BJ (cell line): ENCODE data around the gene GET3. TPM values are rescaled to one million over a fixed set of nuclear protein-coding genes. Genes with fewer than 3 reads are reported as not detected.

Experiments
- CTCF ChIA-PET: fragments of 350-600 bp; formaldehyde crosslinking; extraction: SDS; loops from one replicate; lab custom pipeline; 2021; ENCODE audit warnings: antibody characterized with exemption, inconsistent platforms; lab: Yijun Ruan, JAX
- POLR2A ChIA-PET: fragments of 300-600 bp; sonication (Branson Sonifier 250); formaldehyde crosslinking; extraction: SDS; loops from one replicate; lab custom pipeline; 2021; ENCODE audit warnings: antibody characterized with exemption; lab: Charles Lee
- DNase-seq: peaks from one replicate; pipeline ENCODE4 v3.0.0-alpha.2; 2011; ENCODE audit warnings: low read depth
- H3K27me3 ChIP-seq: 2 replicates; pipeline ENCODE4 v1.6.0; 2011; ENCODE audit warnings: low read length; ENCODE audit not compliant: control insufficient read depth, insufficient read depth
- H3K36me3 ChIP-seq: 2 replicates; pipeline ENCODE4 v1.5.1; 2011; ENCODE audit warnings: low read length; ENCODE audit not compliant: control insufficient read depth, insufficient read depth
- H3K4me3 ChIP-seq: 2 replicates; pipeline ENCODE4 v1.5.1; 2011; ENCODE audit warnings: low read depth, mild to moderate bottlenecking, control low read depth, low read length
- CTCF ChIP-seq: IDR thresholded peaks from 2 replicates; pipeline ENCODE4 v1.5.1; 2011; ENCODE audit warnings: low read depth, mild to moderate bottlenecking, control low read depth, inconsistent platforms, low read length, moderate library complexity; ENCODE audit not compliant: insufficient read depth
- polyA plus RNA-seq: library from polyadenylated mRNA; depleted of rRNA; stranded (reverse); fragments of >200 nt; gene quantifications from 2 replicates; pipeline ENCODE4 v1.2.3, GENCODE V29; 2011

Gene GET3
- polyA plus RNA-seq, 1 experiment: 250 TPM

- POLR2A ChIA-PET: interaction anchor here (0.6 to 3.6 kb wide), 6 partner anchors 10 to 354 kb away, joined by 3 to 16 read pairs (median 6); no protein-coding TSS in a partner anchor
These were observed 55.0 kb downstream of the GET3 start for GRCh38 chr19:12792051-12792852.

GRCh38 chr19:12792853-12793289 lies 55.6 kb downstream of the GET3 start:
- ChIA-PET POLR2A (interaction anchor here (0.7 to 3.6 kb wide), 4 partner anchors 10 to 55 kb away, joined by 3 to 16 read pairs (median 10); no protein-coding TSS in a partner anchor), CTCF (interaction anchor here (0.6 to 17.9 kb wide), 7 partner anchors 10 to 173 kb away, joined by 3 to 874 read pairs (median 4); partner anchors contain the start of gene HOOK2)
- H3K36me3 ChIP-seq: peaks cover 5% of the 10 kb centered on the region
- peak overlapping the region; percentile 94 for H3K4me3 ChIP-seq
- no peaks in the 10 kb centered on the region for H3K27me3 ChIP-seq
- TF ChIP-seq CTCF: no peak
- no peak for DNase-seq

More at GRCh38 chr19:12792051-12792852, 55.0 kb downstream of the GET3 start:
- H3K4me3 ChIP-seq: peak overlapping the region; percentile 94
- TF ChIP-seq CTCF: no peak
- H3K27me3 ChIP-seq: no peaks in the 10 kb centered on the region
- DNase-seq: no peak
- CTCF ChIA-PET: interaction anchor here (0.7 to 17.9 kb wide), 4 partner anchors 10 to 174 kb away, joined by 4 to 874 read pairs (median 4); partner anchors contain the start of gene HOOK2
- peaks cover 5% of the 10 kb centered on the region for H3K36me3 ChIP-seq

- ChIA-PET CTCF (interaction anchor here (0.6 to 17.9 kb wide), 7 partner anchors 11 to 172 kb away, joined by 3 to 874 read pairs (median 4); partner anchors contain the start of gene HOOK2), POLR2A (interaction anchor here (0.6 to 3.6 kb wide), 7 partner anchors 11 to 1292 kb away, joined by 3 to 16 read pairs (median 7); no protein-coding TSS in a partner anchor)
- peak overlapping the region; percentile 94 for H3K4me3 ChIP-seq
- H3K27me3 ChIP-seq: no peaks in the 10 kb centered on the region
- H3K36me3 ChIP-seq: peaks cover 5% of the 10 kb centered on the region
- TF ChIP-seq CTCF: no peak
- peak; percentile 67 for DNase-seq
These were observed 56.2 kb downstream of the GET3 start for GRCh38 chr19:12793290-12794195.

- DNase-seq: no peak
- ChIA-PET POLR2A (interaction anchor here (0.6 to 3.6 kb wide), 3 partner anchors 16 to 1292 kb away, joined by 7 to 16 read pairs (median 16); no protein-coding TSS in a partner anchor), CTCF (interaction anchor here (0.6 to 17.9 kb wide), 5 partner anchors 12 to 85 kb away, joined by 3 to 874 read pairs (median 3); partner anchors contain the start of gene HOOK2)
These were observed 57.1 kb downstream of the GET3 start for GRCh38 chr19:12794196-12794941.

More at GRCh38 chr19:12794196-12794941, 57.1 kb downstream of the GET3 start:
- Histone ChIP-seq H3K27me3 (no peaks in the 10 kb centered on the region), H3K4me3 (peak overlapping the region; percentile 94), H3K36me3 (peaks cover 6% of the 10 kb centered on the region)
- 0 out of 2 replicates have a peak, but pooled peaks have one; percentile 1 for TF ChIP-seq CTCF
